GM18867 (cell line): Measurements from ENCODE around the gene MRPL57.
"Not testable (repeated sequence)": the region's sequence is repeated elsewhere in the genome, so short reads cannot be mapped to it uniquely, and the experiment has no call there.

Source experiments
- ATAC-seq: cut with Tn5 transposase; IDR thresholded peaks from one replicate; pipeline ENCODE4 v1.9.1; 2021; ENCODE audit warnings: mild to moderate bottlenecking, moderate library complexity; ENCODE audit not compliant: unreplicated experiment

Gene MRPL57

GRCh38 chr13:21186410-21186809, 10.0 kb downstream of the MRPL57 start:
- ATAC-seq: not testable (repeated sequence)

GRCh38 chr13:21194756-21195155, 18.3 kb downstream of the MRPL57 start:
- not testable (repeated sequence) for ATAC-seq

- not testable (repeated sequence) for ATAC-seq
Measured at GRCh38 chr13:21197606-21198225, 21.3 kb downstream of the MRPL57 start.

GRCh38 chr13:21198391-21198790, 21.9 kb downstream of the MRPL57 start:
- not testable (repeated sequence) for ATAC-seq

GRCh38 chr13:21201456-21202190, 25.2 kb downstream of the MRPL57 start:
- ATAC-seq: not testable (repeated sequence)

GRCh38 chr13:21202767-21203531, 26.5 kb downstream of the MRPL57 start:
- ATAC-seq: no peak

- no peak for ATAC-seq
Measured at GRCh38 chr13:21208652-21209154, 32.2 kb downstream of the MRPL57 start.

- ATAC-seq: no peak
Measured at GRCh38 chr13:21212138-21212775, 35.8 kb downstream of the MRPL57 start.

- not testable (repeated sequence) for ATAC-seq
Measured at GRCh38 chr13:21215419-21215818, 39.0 kb downstream of the MRPL57 start.

- ATAC-seq: no peak
Measured at GRCh38 chr13:21216332-21216731, 39.9 kb downstream of the MRPL57 start.

- ATAC-seq: peak; percentile 98
Measured at GRCh38 chr13:21218351-21219035, 42.0 kb downstream of the MRPL57 start.

- no peak for ATAC-seq
Measured at GRCh38 chr13:21219036-21219381, 42.6 kb downstream of the MRPL57 start.

GRCh38 chr13:21219716-21220115, 43.3 kb downstream of the MRPL57 start:
- ATAC-seq: not testable (repeated sequence)

- no peak for ATAC-seq
Measured at GRCh38 chr13:21221268-21221667, 44.8 kb downstream of the MRPL57 start.

GRCh38 chr13:21225082-21225481, 48.6 kb downstream of the MRPL57 start:
- no peak for ATAC-seq

GRCh38 chr13:21225841-21226581, 49.6 kb downstream of the MRPL57 start:
- ATAC-seq: no peak

GRCh38 chr13:21227917-21228316, 51.5 kb downstream of the MRPL57 start:
- ATAC-seq: no peak
